GM13976 (cell line): ENCODE results near the gene CNNM2.

Source experiments
- DNase-seq: peaks from one replicate; pipeline ENCODE4 v3.0.0; 2012; ENCODE audit warnings: low spot score
- CTCF ChIP-seq: IDR thresholded peaks from 2 replicates; pipeline ENCODE4 v1.5.1; 2012; ENCODE audit warnings: borderline replicate concordance, mild to moderate bottlenecking; ENCODE audit not compliant: insufficient read depth; ENCODE audit errors: extremely low read depth, missing control alignments, control extremely low read depth
- in situ Hi-C: fragments of 300-500 bp; cut with MboI; formaldehyde crosslinking; loops from one replicate; pipeline ENCODE4 v1.12.0; 2022; ENCODE audit warnings: low sequenced_read_pairs, mixed read lengths, inconsistent platforms; ENCODE audit not compliant: unreplicated experiment

CNNM2 gene

DNA sequence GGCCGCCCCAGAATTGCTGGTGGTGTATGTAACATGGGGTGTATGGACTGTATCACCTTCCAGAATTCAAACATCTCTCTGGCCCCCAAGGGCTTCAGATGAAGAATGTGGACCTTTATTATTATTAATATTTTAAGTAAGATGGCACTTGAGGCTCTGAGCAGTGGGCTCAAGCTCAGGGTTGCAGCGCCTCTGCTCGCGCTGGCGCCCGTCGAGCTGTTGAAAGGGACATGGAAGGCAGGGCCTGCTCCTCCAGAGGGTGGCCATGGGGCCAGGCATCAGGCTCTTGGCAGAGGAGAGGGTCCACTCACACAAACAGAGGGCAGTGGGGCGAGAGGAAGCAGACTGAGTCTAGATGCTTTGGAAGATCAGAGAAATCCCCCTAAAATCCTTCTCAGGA, 154.8 kb downstream of the CNNM2 start:
- no peak for TF ChIP-seq CTCF
- in situ Hi-C loops = no loop called here

GRCh38 chr10:103077020-103077419, 158.9 kb downstream of the CNNM2 start:
- TF ChIP-seq CTCF = no peak
- in situ Hi-C loops = no loop called here

More for the DNA sequence above, 154.8 kb downstream of the CNNM2 start:
- no peak for DNase-seq

DNA sequence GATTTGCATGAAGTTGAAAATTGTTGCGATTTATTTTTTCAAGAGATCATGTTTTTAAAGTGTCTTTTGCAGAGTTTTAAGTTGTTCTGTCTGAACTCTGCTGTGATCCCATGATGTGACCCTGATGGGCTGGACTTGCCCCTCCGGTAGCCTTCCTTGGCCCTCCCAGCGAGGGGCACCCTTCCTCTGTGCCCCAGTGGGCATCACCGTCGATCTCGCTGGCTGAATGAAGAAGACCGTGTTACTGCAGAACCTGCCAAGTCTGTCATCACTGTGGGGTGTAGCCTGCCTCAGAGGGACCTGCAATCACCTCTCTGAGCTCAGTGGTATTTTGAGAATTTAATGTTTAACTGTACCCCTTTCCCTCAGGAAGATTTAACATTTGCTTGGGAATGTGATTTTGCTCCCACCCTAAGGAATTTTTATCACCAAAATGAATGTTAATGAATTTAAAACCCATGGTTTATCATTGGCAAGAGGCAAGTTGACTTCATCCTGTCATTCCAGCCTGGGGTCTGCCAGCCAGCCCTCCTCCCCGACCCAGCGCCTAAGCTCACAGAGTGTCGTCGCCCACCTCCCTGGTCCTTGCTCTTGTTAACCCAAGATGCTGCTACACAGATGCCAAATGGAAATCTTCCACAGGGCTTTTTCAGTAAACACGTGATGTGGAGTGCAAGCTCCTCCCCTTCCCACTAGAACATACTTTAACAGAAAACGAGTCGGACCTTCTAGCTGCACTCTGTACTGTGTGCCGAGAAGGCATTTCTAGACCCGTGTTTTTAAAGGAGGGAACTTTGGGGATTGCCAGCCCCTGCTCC, 159.6 kb downstream of the CNNM2 start:
- in situ Hi-C loops = no loop called here
- no peak for TF ChIP-seq CTCF
- DNase-seq = no peak

More at GRCh38 chr10:103077020-103077419, 158.9 kb downstream of the CNNM2 start:
- DNase-seq = no peak

- in situ Hi-C loops = no loop called here
- no peak for TF ChIP-seq CTCF
- DNase-seq = no peak
Measured at GRCh38 chr10:103078309-103078615, 160.2 kb downstream of the CNNM2 start.

DNA sequence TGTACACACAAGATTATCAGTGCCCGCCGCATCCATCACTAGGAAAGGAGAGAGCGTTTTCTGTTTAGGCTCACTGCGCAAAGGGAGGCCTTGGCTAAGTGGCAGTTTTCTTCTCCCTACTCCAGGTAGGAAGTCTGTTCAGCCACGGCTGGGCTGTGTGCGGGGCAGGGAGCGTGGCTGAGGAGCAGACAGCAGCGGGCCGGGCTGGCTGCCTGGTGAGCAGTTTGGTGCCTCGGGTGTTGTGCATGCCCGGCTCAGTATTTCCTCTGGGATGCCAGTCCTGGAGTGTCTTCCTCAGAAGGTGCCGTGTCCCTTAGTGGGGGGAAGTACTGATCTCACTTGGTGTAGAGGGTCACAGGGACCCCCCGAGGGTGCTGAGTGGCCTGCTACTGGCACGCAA, 160.6 kb downstream of the CNNM2 start:
- in situ Hi-C loops = no loop called here
- DNase-seq = no peak
- no peak for TF ChIP-seq CTCF

DNA sequence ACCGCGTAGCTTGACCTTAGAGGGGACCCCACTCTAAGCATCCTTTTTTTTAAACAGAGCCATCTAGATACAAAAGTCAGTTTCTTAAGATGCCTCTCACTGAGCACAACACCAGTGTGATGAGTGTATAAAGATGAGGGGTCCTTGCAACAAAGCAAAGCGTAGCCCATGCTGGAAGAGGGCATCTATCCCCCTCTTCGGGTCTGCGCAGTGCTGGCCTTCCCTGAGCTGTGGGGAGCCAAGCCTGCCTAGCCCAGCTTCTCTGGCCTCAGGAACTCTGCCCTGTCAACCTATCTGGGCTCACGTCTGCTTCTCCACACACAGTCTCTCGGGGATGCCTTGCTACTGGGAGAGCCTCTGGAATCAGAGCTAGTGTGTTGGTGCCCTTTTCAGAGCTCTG, 161.0 kb downstream of the CNNM2 start:
- DNase-seq = no peak
- TF ChIP-seq CTCF = no peak
- in situ Hi-C loops = no loop called here
